Stimulated activated CD4-positive, alpha-beta T cell treated with anti-CD3 and anti-CD28 coated beads, Interleukin-12 subunit alpha, Interleukin-12 subunit beta, amount 100 ng/mL, for 24 hours (primary cell): ENCODE data around the gene PRODH2.
A peak's percentile ranks its signal among the peaks of the same experiment; 100 is the strongest.

ENCODE experiments used
- DNase-seq, 2 experiments: peaks; one replicate each; pipeline ENCODE4 v3.0.0-alpha.2; 2020; ENCODE audit warnings: low read depth in 2 of 2

PRODH2 gene

DNA sequence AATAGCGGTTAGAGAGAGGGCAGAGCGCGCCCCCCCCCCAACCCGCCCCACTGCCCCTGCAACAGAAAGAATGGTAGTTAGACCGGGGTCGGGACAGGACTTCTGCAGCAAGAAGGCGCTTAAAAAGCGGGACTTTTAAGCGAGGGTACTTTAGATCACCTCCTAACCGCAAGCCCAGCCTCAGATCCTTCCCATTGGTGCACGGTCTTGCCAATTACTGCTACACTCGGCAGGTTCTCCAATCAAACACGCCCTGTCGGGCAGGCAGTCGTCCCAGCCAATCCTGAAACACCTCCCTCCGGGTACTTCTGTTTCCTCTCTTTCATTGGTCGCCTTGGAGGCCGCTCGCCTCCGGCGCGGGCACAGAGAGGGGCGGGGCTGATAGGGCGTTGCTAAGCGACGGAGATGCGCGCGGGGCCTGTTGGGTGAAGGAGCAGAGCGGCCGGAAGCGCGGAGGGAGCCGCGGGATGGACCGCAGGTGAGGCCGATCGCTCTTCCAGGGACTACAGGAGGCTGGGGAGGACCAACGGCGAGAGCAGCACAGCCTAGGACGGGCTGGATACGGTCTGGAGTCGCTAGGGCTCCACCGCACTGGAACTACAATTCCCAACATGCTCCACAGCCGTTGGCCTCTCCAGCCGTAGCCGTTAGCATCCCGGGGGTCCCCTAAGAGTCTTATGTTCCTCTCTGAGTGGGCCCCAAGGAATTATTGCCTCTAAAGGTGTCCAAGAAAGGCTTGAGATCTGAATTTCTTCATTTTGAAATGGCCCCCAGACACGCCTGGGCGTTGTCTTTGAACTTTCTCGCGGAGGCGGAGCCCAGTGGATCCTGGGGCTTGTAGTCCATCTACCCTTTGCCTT lies 54.7 kb downstream of the PRODH2 start, which contains the start of gene PROSER3:
PROSER3 (plus strand) TSS at position 428 of the 860 bp plus-strand sequence; CDS start at position 468, 40 bp downstream.
- peak; percentile 96 to 98 for DNase-seq

DNA sequence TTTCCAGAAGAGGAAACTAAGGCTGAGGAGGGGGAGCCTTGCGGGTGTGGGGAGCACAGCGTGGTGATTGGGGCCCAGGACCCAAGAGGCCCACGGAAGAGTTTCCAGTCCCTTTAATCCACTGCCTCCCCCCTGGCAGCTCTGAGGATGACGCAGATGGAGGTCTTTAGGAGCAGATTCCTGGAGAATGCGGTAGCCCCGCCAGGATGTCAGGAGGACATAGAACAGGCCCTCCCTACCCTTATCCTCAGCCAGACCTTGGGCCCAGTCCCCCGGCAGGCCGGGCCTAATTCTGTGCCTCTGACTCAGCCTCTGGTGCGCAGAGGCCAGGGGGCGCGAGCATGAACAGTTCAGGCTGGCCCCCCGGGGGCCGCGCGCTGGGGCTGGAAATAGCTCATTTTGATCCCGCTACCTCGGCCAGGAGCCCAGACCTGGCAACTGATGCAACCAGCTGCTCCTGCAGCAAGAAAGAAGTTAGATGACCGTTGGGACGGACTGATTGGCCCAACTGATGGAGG lies 55.4 kb downstream of the PRODH2 start:
- DNase-seq, result no peak

DNA sequence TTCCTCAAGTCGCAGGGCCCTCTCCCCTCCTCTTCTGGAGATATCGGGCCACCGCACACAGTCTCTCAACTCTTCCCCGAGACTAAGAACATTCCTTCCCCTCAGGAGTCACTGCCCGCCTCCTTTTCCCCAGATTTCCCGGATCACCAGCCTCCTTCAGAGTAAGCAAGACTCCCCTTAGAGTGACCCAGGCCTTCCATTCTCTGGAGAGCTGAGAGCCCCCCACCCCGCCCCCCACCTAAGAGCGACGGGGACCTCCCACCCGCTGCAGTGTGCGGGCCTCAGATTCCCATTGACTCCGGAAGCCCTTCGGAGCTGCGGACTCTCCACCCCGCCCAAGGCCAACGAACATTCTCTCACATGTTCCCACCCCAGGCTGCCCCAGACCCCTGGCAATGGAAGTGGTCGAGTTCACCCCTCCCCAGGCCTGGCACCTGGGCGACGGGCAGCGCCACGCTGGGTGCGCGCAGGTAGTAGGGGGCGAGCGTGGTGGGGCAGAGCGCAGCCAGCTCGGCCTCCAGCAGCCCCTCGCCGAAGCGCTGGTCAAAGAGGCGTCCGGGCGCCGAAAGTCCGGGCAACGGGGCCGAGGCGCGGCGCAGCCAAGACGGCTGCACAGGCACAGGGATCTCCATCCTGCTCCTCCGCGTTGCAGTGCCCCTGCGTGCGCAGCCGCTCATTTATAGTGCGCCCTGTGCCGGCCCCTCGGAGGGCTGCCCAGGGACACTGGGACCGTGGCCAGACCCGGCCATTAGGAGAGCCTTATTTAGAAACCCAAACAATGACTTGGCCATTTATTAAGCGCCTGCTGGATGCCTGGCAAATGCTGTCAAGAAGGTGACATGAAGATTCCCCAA lies 56.0 kb downstream of the PRODH2 start, which contains the start of gene HSPB6:
HSPB6 (minus strand) TSS at position 653 of the 854 bp plus-strand sequence; CDS start at position 632, 21 bp downstream.
- DNase-seq, result no peak

DNA sequence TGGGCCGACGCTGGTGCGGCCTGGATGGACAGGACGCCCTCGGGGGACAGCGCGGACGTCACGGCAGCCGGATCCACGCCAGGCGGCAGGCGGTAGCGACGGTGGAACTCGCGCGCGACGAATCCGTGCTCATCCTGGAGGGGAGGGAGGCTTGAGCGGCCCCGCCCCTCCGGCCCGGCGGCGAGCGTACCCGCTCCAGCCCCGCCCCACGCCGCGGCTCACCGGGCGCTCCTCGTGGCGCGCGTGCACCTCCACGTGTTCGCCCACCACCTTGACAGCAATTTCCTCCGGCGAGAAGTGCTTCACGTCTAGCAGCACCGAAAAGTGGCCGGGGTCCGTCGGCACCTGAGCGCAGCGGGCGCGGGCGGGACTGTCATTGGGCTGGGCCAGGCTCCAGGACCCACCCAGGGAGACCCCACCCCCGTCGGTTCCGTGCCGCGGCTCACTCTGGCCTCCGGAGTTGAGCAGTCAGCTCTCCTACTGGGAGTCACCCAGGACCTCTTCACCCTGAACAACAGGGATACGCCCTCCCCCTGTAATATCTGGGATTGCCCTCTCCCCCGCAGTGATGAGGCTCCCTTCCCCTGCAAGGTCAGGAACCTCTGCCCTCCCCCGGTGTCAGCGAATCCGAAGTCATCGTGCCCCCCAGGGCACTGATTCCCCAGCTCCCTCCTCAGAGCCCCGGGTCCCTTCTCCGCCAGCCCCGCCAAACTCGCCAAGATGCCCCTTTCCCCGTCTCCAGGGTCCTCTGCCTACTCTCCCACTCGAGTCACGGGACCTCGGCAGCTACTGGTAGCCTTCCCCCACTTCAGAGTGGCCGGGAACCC lies 56.9 kb downstream of the PRODH2 start:
- DNase-seq, result no peak

DNA sequence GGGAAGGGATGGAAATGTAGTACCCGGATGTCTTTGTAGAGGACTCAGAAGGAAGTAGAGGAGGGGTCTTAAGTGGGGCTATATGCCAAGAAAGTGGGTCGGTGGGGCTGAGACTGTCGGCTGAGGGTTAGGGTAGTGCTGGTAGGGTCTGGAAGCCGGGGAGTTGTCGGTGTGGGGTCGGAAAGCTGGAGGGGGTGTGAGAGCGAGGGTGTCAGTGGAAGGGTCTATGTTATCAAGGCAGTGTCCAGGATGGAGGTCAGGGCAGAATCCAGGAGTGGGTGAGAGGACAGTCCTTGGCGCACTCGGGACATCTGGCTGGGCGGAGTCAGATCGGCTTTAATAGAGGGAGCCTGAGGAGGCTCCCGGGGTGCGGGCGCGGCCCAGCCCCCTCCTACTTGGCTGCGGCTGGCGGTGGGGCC lies 57.5 kb downstream of the PRODH2 start:
- no peak for DNase-seq

DNA sequence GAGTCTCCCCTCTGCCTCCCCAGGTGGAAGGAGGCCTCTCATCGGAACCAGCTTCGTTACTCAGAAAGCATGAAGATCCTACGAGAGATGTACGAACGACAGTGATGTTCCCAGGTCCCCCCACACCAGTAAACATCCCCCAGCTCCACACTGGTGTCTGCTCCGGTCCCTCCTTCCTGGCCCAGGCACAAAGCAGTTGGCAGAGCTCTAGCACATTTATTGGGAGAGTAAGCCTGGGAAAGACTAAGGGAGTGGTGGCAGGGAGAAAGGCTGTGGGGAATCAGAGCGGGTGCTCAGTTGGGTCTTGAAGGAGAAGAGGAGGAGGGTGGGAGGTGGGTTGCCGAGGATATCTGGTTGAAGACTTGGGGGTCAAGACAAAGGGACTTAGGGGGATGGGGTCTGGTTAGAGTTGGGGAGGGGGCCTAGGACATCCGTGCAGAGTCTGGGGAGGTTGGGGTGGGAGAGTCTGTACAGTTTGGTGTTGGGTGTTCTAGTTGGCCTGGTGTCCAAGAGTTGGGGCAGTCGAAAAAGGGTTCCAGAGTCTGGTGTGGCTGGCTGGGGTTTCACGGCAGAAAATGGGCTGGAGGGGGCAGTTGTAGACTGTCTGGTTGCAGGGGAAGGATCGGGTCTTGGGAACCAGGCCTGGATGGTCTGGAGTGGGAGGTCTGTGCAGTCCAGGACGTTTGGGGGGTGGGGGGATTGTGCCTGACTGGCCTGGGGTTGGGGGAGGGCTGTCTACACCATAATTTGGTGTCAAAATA lies 58.1 kb downstream of the PRODH2 start:
- DNase-seq, result no peak

DNA sequence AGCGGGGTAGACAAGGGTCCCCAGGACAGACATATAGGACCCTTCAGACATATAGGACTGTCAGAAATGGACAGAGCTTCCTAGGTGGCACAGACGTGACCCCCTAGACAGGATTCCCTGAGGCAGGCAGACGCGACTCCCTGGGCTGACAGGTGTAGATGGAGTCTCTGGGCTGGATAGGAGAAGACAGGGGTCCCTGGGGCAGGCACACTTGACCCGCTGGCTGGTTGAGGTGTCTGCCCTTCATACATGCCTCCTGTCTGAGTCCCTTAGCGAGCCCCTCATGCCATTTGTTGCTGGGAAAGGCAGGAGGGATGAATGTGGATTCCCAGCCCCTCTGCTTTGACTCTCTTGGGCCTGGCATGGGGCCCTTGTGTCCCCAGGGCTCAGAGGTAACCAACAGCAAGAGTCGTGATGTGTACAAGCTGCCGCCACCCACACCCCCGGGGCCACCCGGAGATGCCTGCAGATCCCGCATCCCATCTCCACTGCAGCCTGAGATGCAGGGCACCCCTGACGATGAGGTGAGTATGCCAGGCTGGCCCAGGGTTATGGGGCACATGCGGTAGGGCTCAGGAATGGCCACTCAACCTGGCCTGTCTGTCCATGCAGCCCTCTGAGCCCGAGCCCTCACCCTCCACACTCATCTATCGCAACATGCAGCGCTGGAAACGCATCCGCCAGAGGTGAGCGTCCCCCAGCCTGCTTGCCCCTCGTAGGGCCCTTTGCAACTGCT lies 58.8 kb downstream of the PRODH2 start:
- DNase-seq, result no peak

DNA sequence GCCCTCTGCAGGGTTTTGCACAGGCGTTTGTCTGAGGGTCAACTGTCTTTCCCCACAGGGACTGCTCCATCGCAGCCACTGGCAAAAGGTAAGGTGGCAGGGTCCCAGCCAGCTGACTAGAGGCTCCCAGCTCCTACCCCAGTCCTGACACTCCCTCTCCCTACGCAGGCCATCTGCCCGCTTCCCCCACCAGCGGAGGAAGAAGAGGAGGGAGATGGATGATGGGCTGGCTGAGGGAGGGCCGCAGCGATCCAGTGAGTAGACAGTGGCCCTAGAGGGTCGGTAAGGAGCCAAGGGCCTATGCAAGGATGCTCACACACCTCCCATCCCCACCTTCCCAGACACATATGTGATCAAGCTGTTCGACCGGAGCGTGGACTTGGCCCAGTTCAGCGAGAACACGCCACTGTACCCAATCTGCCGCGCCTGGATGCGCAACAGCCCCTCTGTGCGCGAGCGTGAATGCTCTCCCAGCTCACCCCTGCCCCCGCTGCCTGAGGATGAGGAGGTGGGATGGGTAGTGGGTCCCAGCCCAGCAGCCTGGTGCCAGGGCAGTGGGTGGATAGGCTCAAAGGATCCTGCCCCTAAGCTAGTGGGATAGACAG lies 59.8 kb downstream of the PRODH2 start:
- DNase-seq, result no peak

DNA sequence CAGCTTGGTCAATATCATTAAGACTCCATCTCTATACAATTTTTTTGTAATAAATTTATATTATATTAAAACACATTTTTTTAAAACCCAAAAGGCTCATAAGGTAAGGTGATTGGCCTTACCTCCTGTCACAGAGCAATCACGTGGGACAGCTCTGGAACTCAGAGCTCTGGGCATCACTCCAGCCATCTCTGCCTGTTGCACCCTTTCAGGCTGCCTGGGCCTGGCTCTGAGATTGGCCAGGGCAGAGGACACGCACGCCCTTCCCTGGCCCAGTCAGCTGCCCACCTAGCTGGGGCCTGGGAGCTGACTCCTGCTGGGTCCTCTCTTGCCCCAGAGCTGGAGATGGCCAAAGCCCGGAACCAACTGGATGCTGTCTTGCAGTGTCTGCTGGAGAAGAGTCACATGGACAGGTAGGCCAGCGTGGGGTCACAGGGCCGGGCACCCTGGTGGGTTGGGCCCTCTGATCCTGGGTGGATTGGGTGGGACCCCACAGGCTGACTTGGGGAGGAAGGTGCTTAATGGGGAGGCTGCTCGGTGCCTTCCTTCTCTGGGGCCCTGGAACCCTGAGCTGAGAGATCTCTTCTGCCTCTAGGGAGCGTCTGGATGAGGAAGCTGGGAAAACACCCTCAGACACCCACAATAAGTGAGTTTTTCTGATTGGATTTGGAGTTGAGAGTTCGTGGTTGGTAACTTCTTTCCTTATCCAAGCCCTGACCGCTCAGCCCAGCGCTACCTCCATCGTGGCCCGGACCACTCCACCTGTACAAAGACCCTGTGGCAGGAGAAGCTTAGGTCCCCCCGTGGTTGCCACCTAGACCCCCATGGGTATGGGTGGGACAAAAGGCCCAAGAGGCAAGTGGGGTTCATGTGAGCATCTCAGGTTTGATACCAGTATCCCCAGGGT lies 60.6 kb downstream of the PRODH2 start:
- no peak for DNase-seq

DNA sequence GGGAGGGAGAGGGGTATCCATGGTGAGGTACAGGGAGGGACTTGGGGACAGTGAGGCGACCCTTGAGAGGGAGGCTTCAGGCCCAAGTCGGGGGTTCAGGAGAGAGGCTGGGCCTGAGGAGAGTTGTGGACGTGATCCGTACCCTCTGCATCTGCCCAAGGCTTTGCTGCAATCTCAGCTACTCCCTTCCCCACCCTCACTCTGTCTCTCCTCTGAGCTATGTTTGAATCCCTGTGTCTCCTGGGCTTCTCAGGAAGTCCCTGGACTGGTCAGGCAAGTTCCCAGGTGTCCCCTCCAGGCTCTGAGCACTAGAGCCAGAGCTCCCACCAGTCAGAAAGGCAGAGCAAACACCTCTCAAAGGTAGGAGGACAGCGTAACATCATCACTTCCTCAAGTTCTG lies 62.5 kb downstream of the PRODH2 start:
- no peak for DNase-seq
